HG03159 (cell line): Measurements from ENCODE around the gene SNX17.
"Not testable (repeated sequence)": the region's sequence is repeated elsewhere in the genome, so short reads cannot be mapped to it uniquely, and the experiment has no call there.

ENCODE experiments used
- ATAC-seq: cut with Tn5 transposase; IDR thresholded peaks from one replicate; pipeline ENCODE4 v1.9.1; 2021; ENCODE audit warnings: mild to moderate bottlenecking, moderate library complexity; ENCODE audit not compliant: unreplicated experiment

Gene SNX17

DNA sequence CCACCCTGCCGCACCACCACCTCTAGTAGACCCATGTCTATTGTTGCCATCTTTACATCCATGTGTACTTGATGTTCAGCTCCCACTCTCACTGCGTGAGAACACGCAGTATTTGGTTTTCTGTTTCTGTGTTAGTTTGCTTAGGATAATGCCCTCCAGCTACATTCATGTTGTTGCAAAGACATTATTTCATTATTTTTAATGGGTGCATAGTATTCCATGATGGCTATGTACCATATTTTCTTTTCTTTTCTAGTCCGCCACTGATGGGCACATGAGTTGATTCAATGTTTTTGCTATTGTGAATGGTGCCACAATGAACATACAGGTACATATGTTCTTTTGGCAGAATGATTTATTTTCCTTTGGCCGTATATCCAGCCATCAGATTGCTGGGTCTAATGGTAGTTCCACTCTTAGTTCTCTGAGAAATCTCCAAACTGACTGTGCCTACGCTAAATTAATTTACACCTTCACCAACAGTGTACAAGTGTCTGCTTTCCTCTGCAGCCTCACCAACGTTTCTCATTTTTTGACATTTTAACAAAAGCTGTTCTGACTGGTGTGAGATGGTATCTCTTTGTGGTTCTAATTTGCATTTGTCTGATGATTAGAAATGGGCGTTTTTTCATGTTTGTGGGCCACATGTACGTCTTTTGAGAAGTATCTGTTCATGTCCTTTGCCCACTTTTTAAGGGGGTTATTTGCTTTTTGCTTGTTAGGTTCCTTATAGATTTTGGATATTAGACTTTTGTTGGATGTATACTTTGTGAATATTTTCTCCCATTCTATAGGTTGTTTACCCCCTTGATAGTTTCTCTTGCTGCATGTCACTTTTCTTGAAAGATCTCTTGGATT lies 20.6 kb downstream of the SNX17 start:
- no peak for ATAC-seq

DNA sequence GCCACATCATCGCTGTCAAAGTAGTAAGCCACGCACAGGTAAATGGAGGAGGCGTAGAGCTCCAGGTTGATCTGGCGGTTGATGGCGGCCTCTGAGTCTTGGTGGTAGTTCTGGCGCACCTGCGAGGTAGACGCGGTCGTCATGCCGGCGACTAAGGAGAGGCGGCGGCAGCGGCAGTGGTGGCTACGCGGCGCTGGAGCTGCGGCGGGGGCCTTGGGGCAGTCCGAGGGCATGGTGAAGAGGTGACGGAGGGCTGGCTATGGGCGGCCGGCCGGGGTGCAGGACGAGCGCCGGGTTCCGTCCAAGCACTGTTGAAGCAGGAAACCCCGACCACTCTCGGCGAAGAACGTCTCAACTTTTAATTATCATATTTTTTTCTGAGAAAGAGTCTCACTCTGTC lies 22.8 kb downstream of the SNX17 start:
- ATAC-seq = no peak

DNA sequence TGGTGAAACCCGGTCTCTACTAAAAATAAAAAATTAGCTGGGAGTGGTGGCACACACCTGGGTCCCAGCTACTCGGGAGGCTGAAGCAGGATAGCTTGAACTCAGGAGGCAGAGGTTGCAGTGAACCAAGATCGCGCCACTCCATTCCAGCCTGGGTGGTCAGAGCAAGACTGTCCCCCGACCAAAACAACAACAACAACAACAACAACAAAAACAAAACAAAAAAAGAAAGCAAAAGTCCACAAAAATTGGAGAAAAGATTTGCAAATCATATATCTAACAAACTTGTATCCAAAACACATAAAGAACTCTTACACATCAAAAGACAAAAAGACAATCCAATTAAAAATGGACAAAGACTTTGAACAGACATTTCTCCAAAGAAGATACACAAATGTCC lies 28.5 kb downstream of the SNX17 start:
- no peak for ATAC-seq

DNA sequence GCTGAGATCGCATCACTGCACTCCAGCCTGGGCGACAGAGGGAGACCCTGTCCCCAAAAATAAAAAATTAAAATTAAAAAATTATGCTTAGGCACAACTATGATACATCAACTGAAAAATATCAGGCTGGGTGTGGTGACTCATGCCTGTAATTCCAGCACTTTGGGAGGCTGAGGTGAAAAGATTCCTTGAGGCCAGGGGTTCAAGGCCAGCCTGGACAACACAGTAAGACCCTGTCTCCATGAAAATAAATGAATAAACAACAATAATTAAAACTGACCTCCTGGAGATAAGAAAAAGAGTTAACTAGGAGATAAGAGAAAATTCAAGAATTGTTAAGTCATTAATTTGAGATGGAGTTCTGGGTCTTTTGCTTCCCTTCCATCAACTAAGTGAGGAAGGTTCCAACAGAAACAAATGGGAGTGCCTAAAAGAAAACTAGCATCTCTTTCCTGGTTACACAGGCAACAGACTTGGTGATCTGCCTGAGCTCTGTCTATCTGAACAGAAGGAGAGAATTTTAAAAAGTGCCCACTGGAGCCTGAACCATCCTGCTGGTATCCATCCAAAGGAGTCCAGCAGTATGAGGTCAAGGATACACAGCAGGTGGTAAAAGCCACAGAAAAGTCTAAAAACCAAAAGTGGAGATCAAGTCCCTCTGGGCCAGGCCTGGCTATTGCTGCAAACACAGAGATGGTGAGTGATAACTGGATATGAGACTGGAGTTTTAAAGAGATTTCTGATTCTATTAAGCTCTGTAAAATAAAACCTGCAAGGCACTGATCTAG lies 30.1 kb downstream of the SNX17 start:
- no peak for ATAC-seq

DNA sequence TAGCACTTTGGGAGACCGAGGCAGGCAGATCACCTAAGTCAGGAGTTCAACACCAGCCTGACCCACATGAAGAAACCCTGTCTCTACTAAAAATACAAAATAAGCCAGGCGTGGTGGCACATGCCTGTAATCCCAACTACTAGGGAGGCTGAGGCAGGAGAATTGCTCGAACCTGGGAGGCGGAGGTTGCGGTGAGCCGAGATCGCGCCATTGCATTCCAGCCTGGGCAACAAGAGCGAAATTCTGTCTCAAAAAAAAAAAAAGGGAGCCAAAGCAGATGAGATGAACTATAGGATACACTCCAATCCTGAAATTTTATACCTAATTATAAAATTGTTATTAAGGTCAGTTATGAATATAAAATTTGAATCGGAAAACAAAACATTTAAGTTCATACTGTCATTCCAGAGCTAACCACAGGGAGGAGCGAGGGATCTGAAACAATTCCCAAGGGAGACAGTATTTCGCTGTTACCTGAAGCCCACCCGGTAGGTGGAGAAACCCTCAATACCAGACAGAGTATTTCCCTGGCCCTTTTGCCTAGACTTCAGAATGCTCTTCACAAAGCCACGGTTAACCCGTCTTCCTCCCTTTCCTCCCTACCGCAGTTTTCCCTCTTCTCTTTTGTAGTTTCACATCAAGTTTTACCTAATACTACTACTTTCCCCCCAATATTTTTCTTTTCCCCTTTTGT lies 37.5 kb downstream of the SNX17 start:
- ATAC-seq = no peak

DNA sequence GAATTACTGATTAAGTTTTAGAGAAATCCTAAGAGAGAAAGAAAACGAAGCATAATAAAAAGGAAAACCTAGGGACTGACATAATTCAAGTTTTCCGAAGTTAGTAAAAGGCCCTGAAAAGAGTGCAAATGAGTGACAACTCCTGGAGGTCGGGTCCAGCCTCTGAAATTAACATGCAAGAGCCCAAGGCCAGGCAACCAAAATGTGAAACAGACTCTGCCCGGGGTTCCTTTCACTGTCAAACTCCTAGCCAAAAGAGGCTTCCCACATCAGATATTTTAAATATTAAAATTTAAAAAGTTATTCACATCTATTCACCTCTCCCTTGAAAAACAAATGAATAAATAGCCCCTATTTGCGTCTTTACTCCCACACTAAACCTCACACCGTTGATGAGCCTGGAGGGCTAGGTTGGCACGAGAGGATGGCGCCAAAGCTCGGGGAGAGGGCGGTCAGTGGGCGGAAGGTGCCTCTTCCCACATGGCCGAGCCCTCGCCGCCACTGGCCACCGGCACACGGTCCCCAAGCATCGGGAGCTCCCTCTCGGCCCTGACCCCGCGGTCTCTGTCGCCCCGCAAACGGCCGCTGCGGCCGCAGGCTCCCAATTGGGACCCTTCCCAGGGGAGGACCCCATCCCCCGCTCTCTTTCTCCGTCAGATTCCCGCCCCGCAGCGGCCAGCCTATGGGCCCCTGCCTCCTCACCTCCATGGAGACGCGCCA lies 38.3 kb downstream of the SNX17 start:
- peak; percentile 25 for ATAC-seq

DNA sequence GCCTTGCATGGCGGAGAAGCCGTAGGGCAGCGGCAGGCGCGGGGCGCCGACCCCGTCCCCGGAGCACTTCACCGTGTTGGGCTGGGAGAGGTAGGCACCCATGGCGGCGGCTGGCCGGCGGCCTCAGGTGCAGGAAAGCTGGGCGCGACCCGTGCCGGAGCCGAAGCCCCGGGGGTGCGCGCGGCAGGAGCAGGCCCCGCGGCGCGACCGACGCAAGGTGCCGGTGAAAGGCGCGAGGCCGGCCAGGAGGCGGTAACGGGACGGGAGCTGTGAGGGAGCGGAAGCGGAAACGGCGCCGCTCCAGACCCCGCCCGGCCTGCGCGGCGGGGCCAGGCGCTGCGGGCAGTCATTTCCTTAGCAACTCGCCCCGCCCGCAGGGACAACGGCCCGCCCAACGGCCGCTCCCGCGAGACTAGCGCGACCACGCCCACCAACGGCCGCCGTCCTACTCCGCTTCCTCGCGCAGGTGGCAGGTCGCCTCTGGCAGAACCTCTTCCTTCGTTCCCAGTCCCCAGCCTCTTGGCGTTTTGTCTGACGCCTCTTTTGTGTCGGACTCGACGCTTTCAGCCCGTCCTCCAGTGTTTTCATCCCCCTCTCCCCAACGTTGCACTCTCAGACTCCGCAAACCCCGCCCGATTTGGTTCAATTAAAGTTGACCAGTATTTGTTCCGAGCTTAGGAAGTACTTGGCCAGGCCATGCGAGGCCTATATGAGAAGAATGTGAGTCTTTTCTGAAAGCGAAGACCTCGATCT lies 39.1 kb downstream of the SNX17 start, which contains the start of gene PPM1G:
Gene PPM1G (minus strand): TSS at position 271 of the 753 bp plus-strand sequence. CDS start 169 bp downstream, at position 102.
- peak; percentile 95 for ATAC-seq

DNA sequence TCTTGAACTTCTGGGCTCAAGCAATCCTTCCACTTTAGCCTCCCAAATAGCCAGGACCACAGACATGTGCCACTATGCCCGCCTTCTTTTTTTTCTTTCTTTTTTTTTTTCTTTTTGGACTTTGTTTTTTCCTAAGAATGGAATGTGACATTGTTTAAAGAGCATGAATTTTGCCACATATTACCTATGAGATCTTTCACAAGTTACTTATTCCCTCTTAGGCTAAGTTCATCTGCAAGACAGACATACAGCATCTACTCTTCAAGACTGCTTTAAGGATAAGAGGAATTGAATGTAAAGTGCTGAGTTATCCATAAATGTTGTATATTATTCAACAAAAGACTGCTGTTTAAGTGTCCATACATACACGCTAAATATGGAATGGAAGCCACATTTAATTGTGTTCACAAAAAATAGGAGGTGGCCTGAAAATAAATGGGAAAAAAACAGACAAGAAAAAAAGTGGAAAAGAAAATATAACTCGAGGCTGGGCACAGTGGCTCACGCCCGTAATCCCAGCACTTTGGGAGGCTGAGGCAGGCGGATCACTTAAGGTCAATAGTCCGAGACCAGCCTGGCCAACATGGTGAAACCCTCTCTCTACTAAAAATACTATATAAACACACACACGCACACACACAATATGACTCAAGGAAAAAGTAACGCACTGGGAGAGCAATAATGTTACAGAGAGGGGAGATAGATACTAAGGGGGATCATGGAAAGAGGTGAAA lies 42.2 kb downstream of the SNX17 start:
- ATAC-seq = no peak

DNA sequence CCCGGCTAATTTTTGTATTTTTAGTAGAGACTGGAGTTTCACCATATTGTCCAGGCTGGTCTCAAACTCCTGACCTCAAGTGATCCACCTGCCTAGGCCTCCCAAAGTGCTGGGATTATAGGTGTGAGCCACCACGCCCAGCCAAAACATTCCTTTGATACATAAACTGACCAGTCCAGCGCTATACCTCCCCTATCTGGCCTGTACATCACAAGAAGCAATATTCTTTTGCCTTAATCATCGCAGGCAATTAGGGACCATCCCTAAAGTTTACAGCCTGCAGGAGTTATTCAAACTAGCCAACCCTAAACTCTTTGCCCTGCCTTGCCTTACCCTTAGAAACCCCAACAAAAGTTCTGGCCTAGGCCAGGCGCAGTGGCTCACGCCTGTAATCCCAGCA lies 45.7 kb downstream of the SNX17 start:
- no peak for ATAC-seq

DNA sequence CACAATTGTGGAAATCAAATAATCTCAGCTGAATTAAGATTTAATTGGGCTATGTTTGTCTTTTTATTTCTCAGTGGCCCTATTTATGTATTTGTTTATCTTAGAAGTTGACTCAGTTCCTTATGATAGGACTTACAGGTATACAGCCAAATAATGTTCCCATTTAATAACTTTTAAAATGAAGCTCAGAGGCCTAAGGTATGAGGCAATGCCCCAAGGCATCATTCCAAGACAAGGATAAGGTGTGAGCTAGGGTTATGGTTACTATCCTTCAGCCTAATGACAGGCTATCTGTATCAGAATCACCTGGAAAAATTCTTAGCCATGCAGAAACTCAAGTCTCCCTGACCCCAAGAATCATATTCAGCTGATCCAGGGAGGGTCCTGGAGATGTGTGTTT lies 50.6 kb downstream of the SNX17 start:
- no peak for ATAC-seq

DNA sequence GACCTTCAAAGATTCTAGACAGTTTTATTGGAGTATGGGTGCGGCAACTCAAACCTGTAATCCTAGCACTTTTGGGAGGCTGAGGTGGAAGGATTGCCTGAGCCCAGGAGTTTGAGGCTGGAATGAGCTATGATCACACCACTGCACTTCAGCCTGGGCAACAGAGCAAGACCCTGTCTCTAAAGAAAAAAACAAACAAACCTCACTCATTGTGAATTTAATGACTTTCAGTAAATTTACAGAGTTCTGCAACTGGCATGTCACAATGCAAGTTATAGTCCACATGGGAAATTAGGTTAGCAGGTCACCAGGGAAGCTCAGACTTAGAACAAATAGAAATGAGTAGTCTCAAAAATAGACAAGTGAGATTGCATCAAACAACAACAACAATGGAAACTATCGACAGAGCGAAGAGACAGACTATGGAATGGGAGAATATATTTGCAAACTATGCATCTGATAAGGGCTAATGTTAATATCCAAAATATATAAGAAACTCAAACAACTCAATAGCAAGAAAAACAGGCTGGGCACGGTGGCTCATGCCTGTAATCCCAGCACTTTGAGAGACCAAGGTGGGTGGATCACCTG lies 51.3 kb downstream of the SNX17 start:
- no peak for ATAC-seq

DNA sequence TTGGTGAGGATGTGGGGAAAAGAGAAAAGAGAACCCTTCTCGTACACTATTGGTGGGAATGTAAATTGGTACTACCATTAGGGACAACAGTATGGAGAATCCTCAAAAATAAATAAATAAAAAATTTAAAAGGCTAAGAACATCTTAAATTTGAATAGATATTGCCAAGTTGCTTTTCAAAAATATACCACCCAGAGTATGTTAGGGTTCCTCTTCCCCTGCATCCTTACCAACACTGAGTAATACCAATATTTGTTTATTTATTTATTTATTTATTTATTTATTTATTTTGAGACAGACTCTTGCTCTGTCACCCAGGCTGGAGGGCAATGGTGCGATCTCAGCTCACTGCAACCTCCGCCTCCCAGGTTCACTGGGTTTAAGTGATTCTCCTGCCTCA lies 52.5 kb downstream of the SNX17 start:
- no peak for ATAC-seq

DNA sequence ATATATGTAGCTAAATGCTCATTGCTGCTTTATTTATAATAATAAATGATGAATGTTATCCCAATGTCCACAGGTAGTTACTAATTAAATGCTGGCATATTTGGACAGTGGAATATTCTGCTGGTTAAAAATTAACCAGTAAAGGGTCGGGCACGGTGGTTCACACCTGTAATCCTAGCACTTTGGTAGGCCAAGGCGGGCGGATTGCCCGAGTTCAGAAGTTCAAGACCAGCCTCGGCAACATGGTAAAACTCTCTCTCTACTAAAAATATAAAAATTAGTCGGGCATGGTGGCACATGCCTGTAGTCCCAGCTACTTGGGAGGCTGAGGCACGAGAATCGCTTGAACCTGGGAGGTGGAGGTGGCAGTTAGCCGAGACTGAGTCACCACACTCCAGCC lies 54.6 kb downstream of the SNX17 start:
- not testable (repeated sequence) for ATAC-seq
